ENCODE results near the gene RAC2.

DNA sequence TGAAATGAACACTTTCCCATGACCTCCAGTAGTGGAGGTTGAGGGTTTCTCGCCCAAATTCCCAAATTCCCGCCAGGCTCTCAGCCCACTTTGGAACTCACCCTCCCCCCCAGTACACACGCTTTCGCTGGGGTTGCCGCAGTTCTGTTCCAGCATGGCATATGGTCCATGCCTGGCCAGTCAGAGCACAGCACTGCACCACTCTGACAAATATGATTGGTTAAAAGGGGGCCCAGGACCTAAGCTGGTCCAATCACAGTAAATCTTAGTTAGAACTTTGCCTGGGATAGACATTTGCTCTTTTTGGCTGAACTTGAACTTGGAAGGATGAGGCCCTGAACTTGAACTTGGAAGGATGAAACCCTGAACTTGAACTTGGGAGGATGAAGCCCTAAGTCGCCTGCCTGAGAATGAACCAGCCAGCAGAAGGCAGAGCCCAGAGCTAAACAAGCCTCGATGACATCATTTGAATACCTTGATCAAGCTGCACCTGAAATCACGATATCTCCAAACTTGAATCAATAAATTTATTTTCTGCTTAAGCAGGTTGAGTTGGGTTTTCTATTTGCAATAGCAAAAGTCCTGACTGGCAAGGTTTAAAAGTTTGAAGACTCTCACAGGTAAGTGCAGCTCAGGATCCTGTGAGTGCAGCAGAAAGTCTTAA is 19.2 kb downstream of the RAC2 start:
- TF ChIP-seq POLR2AphosphoS5 (IDR thresholded peaks at IDR 0.05): no peak
- TF ChIP-seq, protein P1, sequence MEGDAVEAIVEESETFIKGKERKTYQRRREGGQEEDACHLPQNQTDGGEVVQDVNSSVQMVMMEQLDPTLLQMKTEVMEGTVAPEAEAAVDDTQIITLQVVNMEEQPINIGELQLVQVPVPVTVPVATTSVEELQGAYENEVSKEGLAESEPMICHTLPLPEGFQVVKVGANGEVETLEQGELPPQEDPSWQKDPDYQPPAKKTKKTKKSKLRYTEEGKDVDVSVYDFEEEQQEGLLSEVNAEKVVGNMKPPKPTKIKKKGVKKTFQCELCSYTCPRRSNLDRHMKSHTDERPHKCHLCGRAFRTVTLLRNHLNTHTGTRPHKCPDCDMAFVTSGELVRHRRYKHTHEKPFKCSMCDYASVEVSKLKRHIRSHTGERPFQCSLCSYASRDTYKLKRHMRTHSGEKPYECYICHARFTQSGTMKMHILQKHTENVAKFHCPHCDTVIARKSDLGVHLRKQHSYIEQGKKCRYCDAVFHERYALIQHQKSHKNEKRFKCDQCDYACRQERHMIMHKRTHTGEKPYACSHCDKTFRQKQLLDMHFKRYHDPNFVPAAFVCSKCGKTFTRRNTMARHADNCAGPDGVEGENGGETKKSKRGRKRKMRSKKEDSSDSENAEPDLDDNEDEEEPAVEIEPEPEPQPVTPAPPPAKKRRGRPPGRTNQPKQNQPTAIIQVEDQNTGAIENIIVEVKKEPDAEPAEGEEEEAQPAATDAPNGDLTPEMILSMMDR (IDR thresholded peaks at IDR 0.05): no peak
- no peak for TF ChIP-seq POLR2A (IDR thresholded peaks at IDR 0.05)
